WTC11 (cell line): ENCODE data around the gene GRAMD1B. TPM values are rescaled to one million over a fixed set of nuclear protein-coding genes. Genes with fewer than 3 reads are reported as not detected.

ENCODE experiments used
- ATAC-seq: fragments of 200-7000 bp; cut with Tn5 transposase; 2 replicates; pipeline ENCODE4 v1.10.0; 2021; ENCODE audit warnings: mild to moderate bottlenecking, moderate library complexity
- CTCF ChIA-PET: fragments of 300-600 bp; sonication (Branson Sonifier 250); formaldehyde crosslinking; loops from one replicate; lab custom pipeline; 2021; ENCODE audit warnings: antibody characterized with exemption; lab: Charles Lee
- POLR2A ChIA-PET: fragments of 350-600 bp; sonication (Branson Sonifier 250); formaldehyde crosslinking; loops from one replicate; lab custom pipeline; 2021; ENCODE audit warnings: antibody characterized with exemption; lab: Charles Lee
- DNase-seq: peaks from one replicate; pipeline ENCODE4 v3.0.0; 2021; ENCODE audit warnings: low spot score
- H3K27ac Mint-ChIP-seq: 2 replicates; pipeline ENCODE4 v1.8.0; 2021; ENCODE audit warnings: mixed read lengths
- H3K27me3 Mint-ChIP-seq: 2 replicates; pipeline ENCODE4 v1.8.0; 2021; ENCODE audit warnings: low read depth, mild to moderate bottlenecking, moderate library complexity, mixed read lengths
- H3K36me3 Mint-ChIP-seq: 2 replicates; pipeline ENCODE4 v1.8.0; 2021; ENCODE audit warnings: mixed read lengths
- H3K4me1 Mint-ChIP-seq: 2 replicates; pipeline ENCODE4 v1.8.0; 2022; ENCODE audit warnings: mixed read lengths
- H3K4me3 Mint-ChIP-seq: 2 replicates; pipeline ENCODE4 v1.8.0; 2021; ENCODE audit warnings: mild to moderate bottlenecking, moderate library complexity, mixed read lengths
- H3K9me3 Mint-ChIP-seq: 2 replicates; pipeline ENCODE4 v1.8.0; 2021; ENCODE audit warnings: mixed read lengths
- E2F1 ChIP-seq: sonication (generic); formaldehyde crosslinking; IDR thresholded peaks from 2 replicates; pipeline ENCODE4 v1.8.0; 2022; ENCODE audit warnings: mild to moderate bottlenecking, missing genetic modification reagents
- E2F4 ChIP-seq: sonication (generic); formaldehyde crosslinking; IDR thresholded peaks from 2 replicates; pipeline ENCODE4 v1.8.1; 2022; ENCODE audit warnings: low read depth, mild to moderate bottlenecking, moderate library complexity, missing genetic modification reagents, borderline replicate concordance
- EMX1 ChIP-seq: fragments of 250-450 bp; sonication (Bioruptor Pico); IDR thresholded peaks from 2 replicates; pipeline ENCODE4 v1.8.0; 2021; ENCODE audit warnings: mild to moderate bottlenecking
- FOXJ3 ChIP-seq: sonication (generic); formaldehyde crosslinking; IDR thresholded peaks from 2 replicates; pipeline ENCODE4 v1.9.0; 2021; ENCODE audit warnings: missing genetic modification reagents, mild to moderate bottlenecking, borderline replicate concordance
- FOXK1 ChIP-seq: sonication (generic); formaldehyde crosslinking; IDR thresholded peaks from 2 replicates; pipeline ENCODE4 v1.8.0; 2022; ENCODE audit warnings: mild to moderate bottlenecking, moderate library complexity, missing genetic modification reagents
- GABPB1 ChIP-seq: sonication (generic); formaldehyde crosslinking; IDR thresholded peaks from 2 replicates; pipeline ENCODE4 v1.8.1; 2023; ENCODE audit warnings: mild to moderate bottlenecking, missing genetic modification reagents
- GTF2I ChIP-seq: fragments of 250-450 bp; sonication (Bioruptor Pico); conservative IDR thresholded peaks from 2 replicates; pipeline ENCODE4 v1.4.0; 2021; ENCODE audit warnings: mild to moderate bottlenecking
- HMGA2 ChIP-seq: fragments of 250-450 bp; sonication (Bioruptor Pico); IDR thresholded peaks from 2 replicates; pipeline ENCODE4 v1.4.0; 2021; ENCODE audit warnings: mild to moderate bottlenecking, moderate library complexity
- MXD4 ChIP-seq: fragments of 250-450 bp; sonication (Bioruptor Pico); IDR thresholded peaks from 2 replicates; pipeline ENCODE4 v1.8.0; 2021; ENCODE audit warnings: mild to moderate bottlenecking, moderate library complexity, borderline replicate concordance
- MYBL2 ChIP-seq: sonication (generic); formaldehyde crosslinking; IDR thresholded peaks from 2 replicates; pipeline ENCODE4 v1.8.1; 2023; ENCODE audit warnings: mild to moderate bottlenecking, moderate library complexity, missing genetic modification reagents
- NFE2L1 ChIP-seq: sonication (generic); formaldehyde crosslinking; IDR thresholded peaks from 2 replicates; pipeline ENCODE4 v1.8.1; 2023; ENCODE audit warnings: missing genetic modification reagents
- NR1H2 ChIP-seq: sonication (generic); formaldehyde crosslinking; IDR thresholded peaks from 2 replicates; pipeline ENCODE4 v1.9.0; 2021; ENCODE audit warnings: mild to moderate bottlenecking, moderate library complexity, missing genetic modification reagents
- OVOL2 ChIP-seq: fragments of 250-450 bp; sonication (Bioruptor Pico); IDR thresholded peaks from 2 replicates; pipeline ENCODE4 v1.9.0; 2021; ENCODE audit warnings: mild to moderate bottlenecking, borderline replicate concordance
- RORB ChIP-seq: fragments of 250-450 bp; sonication (Bioruptor Pico); IDR thresholded peaks from 2 replicates; pipeline ENCODE4 v1.9.0; 2021; ENCODE audit warnings: mild to moderate bottlenecking
- SMAD4 ChIP-seq: sonication (generic); formaldehyde crosslinking; IDR thresholded peaks from 2 replicates; pipeline ENCODE4 v1.8.0; 2022; ENCODE audit warnings: mild to moderate bottlenecking, missing genetic modification reagents
- SP1 ChIP-seq: sonication (generic); formaldehyde crosslinking; conservative IDR thresholded peaks from 2 replicates; pipeline ENCODE4 v1.8.1; 2022; ENCODE audit warnings: missing genetic modification reagents
- TEAD4 ChIP-seq: sonication (generic); formaldehyde crosslinking; IDR thresholded peaks from 2 replicates; pipeline ENCODE4 v1.8.0; 2022; ENCODE audit warnings: mild to moderate bottlenecking, missing genetic modification reagents
- USF1 ChIP-seq: sonication (generic); formaldehyde crosslinking; IDR thresholded peaks from 2 replicates; pipeline ENCODE4 v1.8.0; 2022; ENCODE audit warnings: mild to moderate bottlenecking, missing genetic modification reagents
- ZBTB21 ChIP-seq: sonication (generic); formaldehyde crosslinking; IDR thresholded peaks from 2 replicates; pipeline ENCODE4 v1.8.1; 2023; ENCODE audit warnings: mild to moderate bottlenecking, missing genetic modification reagents, borderline replicate concordance
- ZNF121 ChIP-seq: sonication (generic); formaldehyde crosslinking; IDR thresholded peaks from 2 replicates; pipeline ENCODE4 v1.8.0; 2023; ENCODE audit warnings: missing genetic modification reagents
- ZNF423 ChIP-seq: fragments of 250-450 bp; sonication (Bioruptor Pico); IDR thresholded peaks from 2 replicates; pipeline ENCODE4 v2.1.2; 2022; ENCODE audit warnings: mild to moderate bottlenecking, moderate library complexity
- total RNA-seq: library from RNA; stranded (reverse); gene quantifications from 3 replicates; pipeline ENCODE4 v1.2.3, GENCODE V29; 2021
- TF ChIP-seq, protein P1 (sequence below): fragments of 250-450 bp; sonication (Bioruptor Pico); IDR thresholded peaks from 2 replicates; pipeline ENCODE4 v2.1.2; 2022; ENCODE audit warnings: mild to moderate bottlenecking, moderate library complexity
- TF ChIP-seq, protein P2 (sequence below): sonication (generic); formaldehyde crosslinking; IDR thresholded peaks from 2 replicates; pipeline ENCODE4 v1.8.0; 2023; ENCODE audit warnings: missing genetic modification reagents
- TF ChIP-seq, protein P3 (sequence below): fragments of 250-450 bp; sonication (Bioruptor Pico); IDR thresholded peaks from 2 replicates; pipeline ENCODE4 v1.8.0; 2021; ENCODE audit warnings: mild to moderate bottlenecking
- TF ChIP-seq, protein P4 (sequence below): sonication (generic); formaldehyde crosslinking; IDR thresholded peaks from 2 replicates; pipeline ENCODE4 v1.8.1; 2022; ENCODE audit warnings: mild to moderate bottlenecking, moderate library complexity, missing genetic modification reagents
- TF ChIP-seq, protein P5 (sequence below): fragments of 200-600 bp; IDR thresholded peaks from 2 replicates; pipeline ENCODE4 v1.8.0; 2022; ENCODE audit warnings: antibody characterized with exemption

The GRAMD1B gene
- total RNA-seq, 1 experiment from 2014 or later = 31.5 TPM

- TF ChIP-seq E2F4 (no peak), ZNF121 (CRISPR knock-in tag) (no peak)
Observed at GRCh38 chr11:123594188-123594901, 164.3 kb downstream of the GRAMD1B start (continued).

DNA sequence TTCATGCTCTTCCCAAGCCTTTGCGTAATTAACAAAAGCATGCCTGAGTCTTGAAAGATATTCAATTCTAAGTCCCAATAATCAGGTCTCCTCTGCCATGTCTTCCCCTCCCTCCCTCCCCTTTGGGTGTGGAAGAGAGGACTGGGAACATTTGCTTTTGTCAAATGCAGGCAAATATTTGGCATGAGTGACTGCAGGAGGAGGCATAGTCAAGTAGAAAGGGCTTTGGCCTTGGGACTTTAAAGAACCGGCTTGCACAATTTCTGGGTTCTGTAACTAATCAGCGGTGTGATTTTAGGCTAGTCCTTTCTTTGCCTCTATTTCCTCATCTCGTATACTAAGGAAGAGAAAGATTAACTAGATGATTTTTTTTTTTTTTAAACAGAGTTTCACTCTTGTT lies 164.9 kb downstream of the GRAMD1B start:
- Mint-ChIP-seq H3K36me3 (peaks cover 14% of the 10 kb centered on the region), H3K9me3 (no peaks in the 10 kb centered on the region), H3K4me1 (peaks cover 7% of the 10 kb centered on the region), H3K4me3 (no peak overlapping the region), H3K27me3 (no peaks in the 10 kb centered on the region), H3K27ac (no peak overlapping the region)
- no peak for ATAC-seq
- TF ChIP-seq FOXK1 (no peak), NFE2L1 (no peak), GTF2I (no peak), ZNF423 (CRISPR knock-in tag) (no peak), GABPB1 (CRISPR knock-in tag) (no peak), OVOL2 (CRISPR knock-in tag) (no peak), MXD4 (CRISPR knock-in tag) (no peak), E2F1 (CRISPR knock-in tag) (no peak), FOXJ3 (CRISPR knock-in tag) (no peak), HMGA2 (CRISPR knock-in tag) (no peak), RORB (no peak)
- TF ChIP-seq, protein P1, sequence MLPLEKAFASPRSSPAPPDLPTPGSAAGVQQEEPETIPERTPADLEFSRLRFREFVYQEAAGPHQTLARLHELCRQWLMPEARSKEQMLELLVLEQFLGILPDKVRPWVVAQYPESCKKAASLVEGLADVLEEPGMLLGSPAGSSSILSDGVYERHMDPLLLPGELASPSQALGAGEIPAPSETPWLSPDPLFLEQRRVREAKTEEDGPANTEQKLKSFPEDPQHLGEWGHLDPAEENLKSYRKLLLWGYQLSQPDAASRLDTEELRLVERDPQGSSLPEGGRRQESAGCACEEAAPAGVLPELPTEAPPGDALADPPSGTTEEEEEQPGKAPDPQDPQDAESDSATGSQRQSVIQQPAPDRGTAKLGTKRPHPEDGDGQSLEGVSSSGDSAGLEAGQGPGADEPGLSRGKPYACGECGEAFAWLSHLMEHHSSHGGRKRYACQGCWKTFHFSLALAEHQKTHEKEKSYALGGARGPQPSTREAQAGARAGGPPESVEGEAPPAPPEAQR = no peak
- TF ChIP-seq, protein P2, sequence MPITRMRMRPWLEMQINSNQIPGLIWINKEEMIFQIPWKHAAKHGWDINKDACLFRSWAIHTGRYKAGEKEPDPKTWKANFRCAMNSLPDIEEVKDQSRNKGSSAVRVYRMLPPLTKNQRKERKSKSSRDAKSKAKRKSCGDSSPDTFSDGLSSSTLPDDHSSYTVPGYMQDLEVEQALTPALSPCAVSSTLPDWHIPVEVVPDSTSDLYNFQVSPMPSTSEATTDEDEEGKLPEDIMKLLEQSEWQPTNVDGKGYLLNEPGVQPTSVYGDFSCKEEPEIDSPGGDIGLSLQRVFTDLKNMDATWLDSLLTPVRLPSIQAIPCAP = no peak
- TF ChIP-seq, protein P3, sequence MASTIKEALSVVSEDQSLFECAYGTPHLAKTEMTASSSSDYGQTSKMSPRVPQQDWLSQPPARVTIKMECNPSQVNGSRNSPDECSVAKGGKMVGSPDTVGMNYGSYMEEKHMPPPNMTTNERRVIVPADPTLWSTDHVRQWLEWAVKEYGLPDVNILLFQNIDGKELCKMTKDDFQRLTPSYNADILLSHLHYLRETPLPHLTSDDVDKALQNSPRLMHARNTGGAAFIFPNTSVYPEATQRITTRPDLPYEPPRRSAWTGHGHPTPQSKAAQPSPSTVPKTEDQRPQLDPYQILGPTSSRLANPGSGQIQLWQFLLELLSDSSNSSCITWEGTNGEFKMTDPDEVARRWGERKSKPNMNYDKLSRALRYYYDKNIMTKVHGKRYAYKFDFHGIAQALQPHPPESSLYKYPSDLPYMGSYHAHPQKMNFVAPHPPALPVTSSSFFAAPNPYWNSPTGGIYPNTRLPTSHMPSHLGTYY (CRISPR knock-in tag) = no peak
- TF ChIP-seq, protein P4, sequence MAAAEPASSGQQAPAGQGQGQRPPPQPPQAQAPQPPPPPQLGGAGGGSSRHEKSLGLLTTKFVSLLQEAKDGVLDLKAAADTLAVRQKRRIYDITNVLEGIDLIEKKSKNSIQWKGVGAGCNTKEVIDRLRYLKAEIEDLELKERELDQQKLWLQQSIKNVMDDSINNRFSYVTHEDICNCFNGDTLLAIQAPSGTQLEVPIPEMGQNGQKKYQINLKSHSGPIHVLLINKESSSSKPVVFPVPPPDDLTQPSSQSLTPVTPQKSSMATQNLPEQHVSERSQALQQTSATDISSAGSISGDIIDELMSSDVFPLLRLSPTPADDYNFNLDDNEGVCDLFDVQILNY = no peak
- CTCF ChIA-PET = interaction anchor here (1.3 to 2.3 kb wide), 2 partner anchors 9 to 14 kb away, joined by 3 to 10 read pairs; no protein-coding TSS in a partner anchor
- no peak for DNase-seq
- POLR2A ChIA-PET = no interaction called here

DNA sequence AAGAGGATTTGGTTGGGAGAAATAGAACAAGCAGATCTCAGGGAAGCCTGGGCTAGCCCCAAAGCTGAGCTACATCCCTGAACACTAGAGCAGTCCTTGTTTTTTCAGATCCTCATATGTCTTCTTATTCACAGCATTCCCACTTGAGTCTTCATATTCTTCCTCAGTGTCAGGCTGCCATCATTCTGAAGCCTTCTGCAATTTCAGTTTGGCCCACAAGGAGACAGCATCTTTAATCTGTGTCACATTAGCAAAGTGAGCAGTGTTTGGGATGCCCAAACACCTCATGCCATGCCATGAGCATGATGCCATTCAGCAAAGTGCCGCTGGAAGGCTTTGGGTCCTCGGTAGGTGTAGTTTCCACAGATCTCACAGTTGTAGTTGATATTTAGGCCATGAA lies 167.8 kb downstream of the GRAMD1B start:
- H3K4me1 Mint-ChIP-seq = peaks cover 7% of the 10 kb centered on the region
- ChIA-PET CTCF (interaction anchor here (1.5 to 2.0 kb wide), 2 partner anchors 17 to 18 kb away, joined by 5 to 11 read pairs; no protein-coding TSS in a partner anchor), POLR2A (no interaction called here)
- no peak for DNase-seq
- peaks cover 24% of the 10 kb centered on the region for H3K36me3 Mint-ChIP-seq
- no peak overlapping the region for H3K27ac Mint-ChIP-seq
- ATAC-seq = peak; percentile 26; the same call in 1 of the 2 replicates
- H3K27me3 Mint-ChIP-seq = no peaks in the 10 kb centered on the region
- H3K9me3 Mint-ChIP-seq = no peaks in the 10 kb centered on the region
- H3K4me3 Mint-ChIP-seq = no peak overlapping the region
- no peak for TF ChIP-seq ZBTB21
- TF ChIP-seq MYBL2 (CRISPR knock-in tag) = no peak
- no peak for TF ChIP-seq SP1 (CRISPR knock-in tag)
- TF ChIP-seq, protein P4 = no peak
- TF ChIP-seq TEAD4 = no peak
- TF ChIP-seq EMX1 (CRISPR knock-in tag) = no peak
- TF ChIP-seq USF1 (CRISPR knock-in tag) = no peak
- TF ChIP-seq NR1H2 (CRISPR knock-in tag) = no peak
- TF ChIP-seq SMAD4 (CRISPR knock-in tag) = no peak
- TF ChIP-seq, protein P5, sequence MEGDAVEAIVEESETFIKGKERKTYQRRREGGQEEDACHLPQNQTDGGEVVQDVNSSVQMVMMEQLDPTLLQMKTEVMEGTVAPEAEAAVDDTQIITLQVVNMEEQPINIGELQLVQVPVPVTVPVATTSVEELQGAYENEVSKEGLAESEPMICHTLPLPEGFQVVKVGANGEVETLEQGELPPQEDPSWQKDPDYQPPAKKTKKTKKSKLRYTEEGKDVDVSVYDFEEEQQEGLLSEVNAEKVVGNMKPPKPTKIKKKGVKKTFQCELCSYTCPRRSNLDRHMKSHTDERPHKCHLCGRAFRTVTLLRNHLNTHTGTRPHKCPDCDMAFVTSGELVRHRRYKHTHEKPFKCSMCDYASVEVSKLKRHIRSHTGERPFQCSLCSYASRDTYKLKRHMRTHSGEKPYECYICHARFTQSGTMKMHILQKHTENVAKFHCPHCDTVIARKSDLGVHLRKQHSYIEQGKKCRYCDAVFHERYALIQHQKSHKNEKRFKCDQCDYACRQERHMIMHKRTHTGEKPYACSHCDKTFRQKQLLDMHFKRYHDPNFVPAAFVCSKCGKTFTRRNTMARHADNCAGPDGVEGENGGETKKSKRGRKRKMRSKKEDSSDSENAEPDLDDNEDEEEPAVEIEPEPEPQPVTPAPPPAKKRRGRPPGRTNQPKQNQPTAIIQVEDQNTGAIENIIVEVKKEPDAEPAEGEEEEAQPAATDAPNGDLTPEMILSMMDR = no peak
